ENCODE results near the gene CDH1.
A peak's percentile ranks its signal among the peaks of the same experiment; 100 is the strongest.
"Not testable (repeated sequence)": the region's sequence is repeated elsewhere in the genome, so short reads cannot be mapped to it uniquely, and the experiment has no call there.

The CDH1 gene

DNA sequence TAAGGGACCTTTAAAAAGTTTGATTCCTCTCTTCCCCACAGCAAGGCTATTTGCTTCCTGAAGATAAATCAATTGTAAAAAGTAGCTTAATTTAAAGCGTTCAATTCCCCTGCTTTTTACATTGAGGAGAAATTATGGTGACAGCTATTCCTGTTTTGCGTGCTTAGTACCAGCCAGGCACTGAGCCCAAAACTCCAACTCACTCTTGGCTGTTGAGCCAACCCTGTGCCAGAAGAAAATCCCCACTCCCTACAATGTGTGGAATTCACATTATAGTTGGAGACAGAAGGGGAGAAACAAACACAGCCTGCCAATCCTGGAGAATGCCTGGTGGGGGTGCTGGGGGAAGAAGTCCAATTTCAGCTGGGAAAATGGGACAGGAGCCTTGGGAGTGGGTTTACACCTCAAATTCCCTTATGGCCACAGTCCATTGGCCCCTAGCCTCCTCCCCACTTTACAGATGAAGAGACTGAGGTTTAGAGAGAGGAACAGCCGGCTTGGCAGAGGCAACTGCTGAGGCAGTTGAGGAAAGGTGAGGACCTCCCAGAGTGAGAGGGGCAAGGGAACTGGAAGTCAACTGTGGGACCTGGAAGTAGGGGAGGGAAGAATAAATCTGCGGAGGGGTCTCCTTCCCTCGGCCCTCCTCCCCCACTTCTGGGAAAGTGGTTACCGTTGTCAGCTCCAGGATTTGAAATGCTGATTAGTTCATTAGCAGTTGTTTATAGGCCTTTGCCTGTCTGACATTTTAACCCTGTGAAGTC, 26.1 kb downstream of the CDH1 start:
- DNase-seq (ENCODE audit: low spot score): no peak

GRCh38 chr16:68764862-68765261, 27.8 kb downstream of the CDH1 start:
- DNase-seq (ENCODE audit: low spot score): no peak

DNA sequence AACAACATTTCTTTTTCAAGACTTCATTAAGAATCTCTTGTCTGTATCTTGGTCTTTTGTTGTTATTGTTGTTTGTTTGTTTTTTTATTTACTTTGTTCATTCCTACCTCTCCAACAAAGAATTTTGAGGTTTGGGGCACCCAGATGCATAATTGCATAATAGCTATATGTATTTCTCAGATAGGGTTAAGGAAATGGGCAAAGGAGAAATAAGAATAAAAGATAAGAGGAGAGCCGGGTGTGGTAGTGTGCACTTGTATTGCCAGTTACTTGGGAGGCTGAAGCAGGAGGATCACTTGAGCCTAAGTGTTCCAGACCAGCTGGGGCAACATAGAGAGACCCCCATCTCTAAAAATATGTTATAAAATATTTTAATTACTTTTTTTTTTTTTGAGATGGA, 30.5 kb downstream of the CDH1 start:
- DNase-seq (ENCODE audit: low spot score): no peak

- DNase-seq (ENCODE audit: low spot score): no peak
Observed at GRCh38 chr16:68768175-68768574, 31.1 kb downstream of the CDH1 start.

DNA sequence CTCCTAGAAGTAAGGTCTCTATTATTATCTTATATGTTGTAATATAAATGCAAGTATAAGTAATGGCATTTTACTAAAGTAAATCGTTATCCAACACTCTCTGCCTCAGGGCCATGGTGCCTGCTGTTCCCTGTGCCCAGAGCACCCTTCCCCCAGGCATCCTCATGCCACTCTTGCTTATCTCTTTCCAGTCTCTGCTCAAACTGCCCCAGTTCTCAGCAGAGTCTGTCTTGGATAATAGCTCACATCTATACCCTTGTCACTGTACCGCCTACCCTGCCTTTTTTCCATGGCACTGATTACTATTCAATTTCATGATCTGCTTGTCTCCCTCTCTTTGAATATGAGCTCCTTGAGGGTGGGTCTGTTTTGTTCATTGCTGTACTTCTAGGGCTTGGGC, 31.7 kb downstream of the CDH1 start:
- DNase-seq (ENCODE audit: low spot score): no peak

- DNase-seq (ENCODE audit: low spot score): no peak
Observed at GRCh38 chr16:68770671-68771070, 33.6 kb downstream of the CDH1 start.

DNA sequence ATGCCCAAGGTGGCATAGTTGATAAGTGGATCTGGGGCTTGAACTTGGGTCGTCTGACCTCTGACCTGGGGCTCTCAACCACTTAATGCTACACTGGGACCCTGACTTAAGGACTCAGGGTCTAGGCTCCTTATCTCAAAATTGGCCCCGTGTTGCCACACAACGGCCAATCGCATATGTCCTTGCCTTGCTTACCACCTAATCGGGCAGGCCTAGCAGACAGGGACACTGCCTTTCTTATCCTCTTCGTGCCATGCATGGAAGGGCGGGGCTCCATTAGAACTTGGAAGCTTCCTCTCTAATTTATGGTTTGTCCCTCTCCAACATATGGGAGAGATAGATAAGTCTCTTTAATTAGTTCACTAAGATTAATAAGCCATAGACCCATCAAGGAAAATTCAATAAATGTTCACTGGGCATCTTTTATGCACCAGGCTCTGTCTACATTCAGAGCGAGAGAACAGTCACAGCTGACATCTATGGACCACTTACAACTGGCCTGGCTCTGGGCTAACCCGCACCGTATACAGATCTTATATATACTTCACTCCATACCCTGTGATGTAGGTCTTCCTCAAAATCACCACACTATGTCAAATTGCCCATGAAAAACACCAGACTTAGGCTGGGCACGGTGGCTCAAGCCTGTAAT, 35.1 kb downstream of the CDH1 start:
- no peak for DNase-seq (ENCODE audit: low spot score)

- DNase-seq (ENCODE audit: low spot score): no peak
Observed at GRCh38 chr16:68772871-68773270, 35.8 kb downstream of the CDH1 start.

DNA sequence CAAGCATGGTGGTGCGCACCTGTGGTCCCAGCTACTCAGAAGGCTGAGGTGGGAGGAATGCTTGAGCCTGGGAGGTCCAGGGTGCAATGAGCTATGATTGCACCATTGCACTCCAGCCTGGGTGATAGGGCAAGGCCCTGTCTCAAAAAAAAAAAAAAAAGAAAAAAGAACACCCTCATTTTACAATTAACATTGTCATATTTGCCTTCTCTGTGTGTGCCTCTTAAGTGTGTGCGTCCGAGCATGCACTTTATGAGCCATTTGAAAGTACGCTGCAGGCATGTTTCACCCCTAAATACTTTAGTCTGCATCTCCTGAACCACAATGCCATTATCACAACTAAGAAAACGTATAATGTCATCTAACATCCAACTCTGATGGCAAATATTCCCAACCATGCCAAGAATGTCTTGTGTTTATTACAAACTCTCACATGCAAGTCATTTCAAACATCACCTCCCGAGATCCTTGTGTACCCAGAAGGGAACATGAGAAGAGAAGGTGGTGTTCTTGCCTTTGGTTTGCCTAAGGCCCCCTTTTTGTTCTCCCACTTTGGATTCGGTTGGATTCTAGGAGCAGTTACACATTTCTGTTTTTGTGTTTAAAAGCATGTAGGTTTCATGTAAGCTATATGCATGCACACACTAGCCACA, 38.0 kb downstream of the CDH1 start:
- DNase-seq (ENCODE audit: low spot score): no peak

DNA sequence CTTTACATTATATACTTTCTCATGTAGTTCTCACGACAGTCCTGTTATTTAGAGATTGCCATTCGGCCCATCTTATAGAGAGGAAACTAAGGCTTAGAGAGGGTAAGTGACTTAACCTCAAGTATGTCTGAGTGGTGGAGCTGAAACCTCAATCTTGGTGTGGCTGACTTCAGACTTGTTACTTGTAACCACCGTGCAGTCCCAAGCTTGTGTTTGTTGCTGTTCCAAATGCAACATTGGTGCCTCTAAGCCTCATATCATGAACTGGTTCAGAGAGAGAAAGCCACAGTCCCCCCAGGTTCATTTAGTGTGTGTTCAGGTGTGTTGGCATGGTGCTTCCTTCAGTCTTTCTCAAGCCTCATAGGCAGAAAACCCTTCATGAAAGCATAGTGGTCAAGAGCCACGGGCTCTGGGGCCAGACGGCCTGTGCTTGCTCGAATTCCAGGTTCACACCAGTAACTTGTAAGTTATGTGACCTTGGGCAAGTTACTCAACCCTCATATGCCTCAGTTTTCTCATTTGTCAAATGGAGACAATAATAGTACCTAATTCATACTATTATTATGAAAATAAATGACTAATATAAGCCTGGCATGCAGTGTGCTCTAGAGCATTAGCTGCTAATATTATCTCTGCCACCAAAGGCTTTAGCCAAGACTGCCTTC, 39.9 kb downstream of the CDH1 start:
- no peak for DNase-seq (ENCODE audit: low spot score)

GRCh38 chr16:68778551-68779231, 41.6 kb downstream of the CDH1 start:
- no peak for DNase-seq (ENCODE audit: low spot score)

- DNase-seq (ENCODE audit: low spot score): no peak
Observed at GRCh38 chr16:68779891-68780290, 42.8 kb downstream of the CDH1 start.

DNA sequence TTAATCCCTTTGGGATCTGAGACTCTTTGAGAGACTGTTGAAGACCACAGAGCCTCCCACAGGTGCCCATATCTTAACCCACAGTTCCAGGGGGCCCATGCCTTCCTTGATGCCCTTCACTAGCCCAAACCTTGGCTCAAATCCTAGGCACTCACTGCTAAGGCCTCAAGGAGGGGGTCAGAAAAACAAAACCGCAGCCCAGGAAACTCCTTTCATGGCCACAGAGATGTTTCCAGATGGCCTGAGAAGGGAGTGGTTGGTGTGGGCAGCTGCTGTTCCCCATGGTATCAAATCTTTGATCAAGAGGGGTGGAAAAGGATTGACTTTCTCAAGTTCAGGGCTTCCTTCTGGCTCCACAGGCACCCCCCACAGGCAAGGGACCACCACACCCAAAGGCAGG, 44.7 kb downstream of the CDH1 start:
- DNase-seq (ENCODE audit: low spot score): no peak

DNA sequence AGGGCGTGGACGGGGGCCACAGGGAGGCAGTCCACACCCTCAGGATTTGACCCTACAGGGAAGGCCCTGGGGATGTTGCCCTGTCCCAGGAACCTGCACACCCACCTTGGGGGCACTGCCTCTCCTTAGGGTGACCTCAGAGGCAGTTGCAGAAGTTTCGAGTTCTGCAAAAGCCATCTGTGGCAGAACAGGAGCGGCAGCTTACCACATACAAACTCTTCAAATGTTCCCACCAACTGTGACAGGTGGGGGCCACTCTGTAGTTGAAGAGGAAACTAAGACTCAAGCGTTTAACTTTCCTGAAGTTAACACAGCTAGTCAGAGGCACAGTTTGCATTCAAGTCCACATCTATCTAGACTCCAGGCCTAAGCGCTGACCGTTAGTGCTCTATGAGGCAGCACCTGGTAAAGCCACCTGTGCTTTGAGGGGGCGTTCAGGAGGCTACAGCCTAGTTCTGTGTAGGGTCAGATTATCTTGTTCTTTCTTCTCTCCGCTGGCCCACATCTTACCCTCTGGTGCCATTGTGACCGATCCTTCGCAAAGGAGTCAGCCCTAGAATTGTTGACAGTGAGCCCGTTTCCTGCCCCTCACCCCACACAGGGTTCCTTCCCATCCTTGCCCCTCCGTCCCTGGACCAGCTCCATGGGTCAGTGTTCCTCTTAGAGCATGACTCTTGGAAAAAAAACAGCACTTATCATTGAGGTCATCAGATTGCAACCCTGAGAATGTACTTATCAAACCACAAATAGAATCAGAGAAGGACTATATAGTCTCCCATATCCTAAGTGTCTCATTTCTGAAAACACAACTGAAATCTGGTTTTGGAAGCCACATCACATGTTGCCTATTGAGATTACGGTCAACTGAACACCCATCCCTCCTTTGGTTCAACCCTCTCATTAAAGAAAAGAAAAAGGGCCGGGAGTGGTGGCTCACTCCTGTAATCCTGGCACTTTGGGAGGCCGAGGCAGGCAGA, 45.4 kb downstream of the CDH1 start:
- DNase-seq (ENCODE audit: low spot score): no peak

DNA sequence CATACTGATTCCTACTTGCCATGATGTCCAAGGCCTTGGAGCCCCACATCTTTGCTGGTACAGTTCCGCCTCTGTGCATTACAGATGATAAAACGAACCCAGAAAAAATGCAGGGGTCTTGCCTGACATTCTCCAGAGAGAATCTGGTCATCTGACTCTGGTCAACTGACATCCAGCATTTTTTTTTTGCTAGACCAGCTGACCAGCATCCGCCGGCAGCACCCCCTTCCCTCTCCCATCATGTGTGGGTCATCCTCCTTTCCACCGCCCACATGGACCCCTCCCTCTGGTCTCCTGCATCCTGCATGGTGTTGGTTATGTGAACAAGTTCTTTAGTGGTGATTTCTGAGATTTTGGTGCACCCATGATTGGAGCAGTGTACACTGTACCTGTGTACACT, 47.1 kb downstream of the CDH1 start:
- peak; percentile 69 for DNase-seq (ENCODE audit: low spot score)

DNA sequence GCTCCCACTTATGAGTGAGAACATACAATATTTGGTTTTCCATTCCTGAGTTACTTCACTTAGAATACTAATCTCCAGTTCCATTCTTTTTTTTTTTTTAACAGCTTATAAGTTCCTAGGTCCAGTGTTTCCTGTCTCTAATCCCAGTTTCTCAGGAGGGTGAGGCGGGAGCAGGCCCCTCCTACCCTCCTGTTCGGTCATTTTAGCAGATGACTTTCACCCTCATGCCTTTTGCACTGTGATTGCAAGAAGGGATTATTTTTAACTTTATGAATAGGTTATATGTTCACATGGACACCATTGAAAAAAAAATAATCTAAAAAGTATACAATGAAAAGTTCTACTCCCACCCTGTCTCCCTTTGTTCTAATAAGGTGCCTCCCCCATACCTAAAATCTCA, 47.6 kb downstream of the CDH1 start:
- no peak for DNase-seq (ENCODE audit: low spot score)

- DNase-seq (ENCODE audit: low spot score): no peak
Observed at GRCh38 chr16:68785715-68786114, 48.6 kb downstream of the CDH1 start.

DNA sequence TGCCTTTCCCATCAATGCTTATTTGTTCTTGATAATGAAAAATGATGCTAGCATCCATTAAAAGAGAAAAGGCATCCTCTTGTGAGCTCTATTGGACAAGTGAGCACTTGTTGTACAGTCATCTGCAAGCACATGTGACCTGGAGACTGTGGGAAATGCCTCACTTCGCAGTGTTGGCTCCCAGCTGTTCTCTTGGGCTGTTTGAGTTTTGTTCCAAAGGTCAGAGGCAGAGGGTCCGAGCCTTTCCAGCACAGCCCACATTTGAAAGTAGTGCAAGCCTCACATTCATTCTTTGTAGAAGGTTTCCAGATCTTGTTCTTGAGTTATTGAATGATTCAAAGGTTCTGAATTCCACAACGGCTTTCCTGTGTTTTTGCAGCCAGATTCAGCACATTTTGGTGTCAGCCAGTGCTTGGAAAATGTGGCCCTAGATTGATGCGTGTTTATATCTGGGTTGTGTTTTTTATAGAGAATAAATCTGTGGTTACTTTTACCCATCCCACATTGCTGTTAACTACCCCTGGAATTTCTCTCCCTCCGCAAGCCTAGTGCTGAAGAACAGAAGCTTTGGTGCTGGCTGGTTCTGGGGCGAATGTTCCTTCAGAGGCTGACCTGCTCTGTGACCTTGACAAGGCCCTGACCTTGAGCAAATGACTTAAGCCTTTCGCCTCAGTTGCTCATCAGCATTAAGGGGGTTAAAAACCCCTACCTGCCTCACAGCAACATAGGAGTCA, 49.8 kb downstream of the CDH1 start:
- peak; percentile 96 for DNase-seq (ENCODE audit: low spot score)

- DNase-seq (ENCODE audit: low spot score): not testable (repeated sequence)
Observed at GRCh38 chr16:68787419-68787807, 50.3 kb downstream of the CDH1 start.

DNA sequence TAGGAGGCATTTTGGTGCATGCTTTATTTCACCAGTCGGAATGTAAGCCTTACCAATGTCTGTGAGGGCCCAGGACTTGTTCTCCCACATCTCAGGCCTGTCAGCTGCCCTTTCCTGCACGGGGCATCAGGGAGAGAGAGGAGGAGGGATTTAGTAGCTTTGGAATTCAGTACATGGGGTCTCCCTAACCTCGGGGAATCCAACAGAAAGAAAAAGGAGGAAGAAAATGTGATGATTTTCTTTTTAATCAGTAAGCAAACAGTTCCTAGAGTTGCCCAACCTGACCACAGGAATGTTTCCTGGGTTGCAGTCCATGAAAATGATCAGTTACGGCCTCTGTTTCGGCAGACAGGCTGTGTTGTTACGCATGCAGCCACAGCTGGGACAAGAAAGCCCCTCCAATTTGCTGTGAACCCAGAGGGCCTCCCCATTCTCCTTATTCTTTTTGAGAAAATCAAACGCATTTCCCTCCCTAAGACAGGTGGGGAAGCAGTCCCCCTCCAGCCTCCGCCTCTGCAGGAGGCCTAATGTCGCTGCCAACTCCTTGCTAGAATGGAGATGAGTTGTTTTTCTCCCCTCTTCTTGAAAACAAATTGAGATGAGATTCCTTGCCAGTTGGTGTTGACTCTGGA, 53.2 kb downstream of the CDH1 start:
- no peak for DNase-seq (ENCODE audit: low spot score)

Data from putamen (tissue), 1 donor.